Activated B cell treated with CpG ODN at 0.5 μM for 24 hours (primary cell): ENCODE results near the gene SBK2. TPM values are rescaled to one million over a fixed set of nuclear protein-coding genes. Genes with fewer than 3 reads are reported as not detected.

Experiments used
- ATAC-seq: fragments of 200-7000 bp; cut with Tn5 transposase; one replicate; pipeline ENCODE4 v1.10.0; 2021; ENCODE audit warnings: low read depth, mild to moderate bottlenecking, moderate library complexity
- CTCF ChIA-PET: fragments of 350-600 bp; sonication (Branson Sonifier 250); formaldehyde crosslinking; loops from one replicate; lab custom pipeline; 2021; ENCODE audit warnings: antibody characterized with exemption; lab: Charles Lee
- POLR2A ChIA-PET: fragments of 350-600 bp; sonication (Branson Sonifier 250); formaldehyde crosslinking; loops from one replicate; lab custom pipeline; 2021; ENCODE audit warnings: antibody characterized with exemption; lab: Charles Lee
- DNase-seq: peaks from one replicate; pipeline ENCODE4 v3.0.0; 2022
- H3K27ac Mint-ChIP-seq: one replicate; pipeline ENCODE4 v1.8.0; 2020; ENCODE audit warnings: mixed read lengths
- H3K27me3 Mint-ChIP-seq: one replicate; pipeline ENCODE4 v1.8.0; 2021; ENCODE audit warnings: mixed read lengths
- H3K36me3 Mint-ChIP-seq: one replicate; pipeline ENCODE4 v1.8.0; 2021; ENCODE audit warnings: low read depth, mixed read lengths
- H3K4me1 Mint-ChIP-seq: one replicate; pipeline ENCODE4 v1.8.0; 2021; ENCODE audit warnings: mixed read lengths
- H3K4me3 Mint-ChIP-seq: one replicate; pipeline ENCODE4 v1.8.0; 2020; ENCODE audit warnings: mild to moderate bottlenecking, mixed read lengths
- H3K9me3 Mint-ChIP-seq: one replicate; pipeline ENCODE4 v1.8.0; 2020; ENCODE audit warnings: mixed read lengths
- CTCF ChIP-seq: fragments of 200-600 bp; IDR thresholded peaks from one replicate; pipeline ENCODE4 v1.8.0; 2022; ENCODE audit warnings: antibody characterized with exemption, mild to moderate bottlenecking
- intact Hi-C: fragments of 100-400 bp; cut with micrococcal nuclease; formaldehyde crosslinking; loops from one replicate; pipeline ENCODE4 v1.15.1; 2024
- total RNA-seq: library from RNA; stranded (reverse); gene quantifications from 2 replicates; pipeline ENCODE4 v1.2.3, GENCODE V29; 2022

Gene SBK2
- total RNA-seq, 1 donor from 2014 or later = not detected

GRCh38 chr19:55484593-55485438, 52.1 kb downstream of the SBK2 start, which contains the start of gene NAT14:
NAT14 (plus strand) TSS chr19:55485188; CDS start chr19:55485709, 521 bp downstream.
- H3K36me3 Mint-ChIP-seq = peaks cover 9% of the 10 kb centered on the region
- peak within 1 kb of the TSS; percentile 82 for H3K4me3 Mint-ChIP-seq
- H3K9me3 Mint-ChIP-seq = no peaks in the 10 kb centered on the region
- ChIA-PET POLR2A (interaction anchor here (0.5 to 4.1 kb wide), 8 partner anchors 8 to 231 kb away, joined by 3 to 42 read pairs (median 3); partner anchors contain the start of genes ISOC2, UBE2S, ZNF628 and ZNF784), CTCF (interaction anchor here (0.8 to 4.3 kb wide), 2 partner anchors 19 to 343 kb away, joined by 3 to 20 read pairs; no protein-coding TSS in a partner anchor)
- peaks cover 16% of the 10 kb centered on the region for H3K4me1 Mint-ChIP-seq
- intact Hi-C loops = loop anchor here (1.0 to 2.0 kb wide), 2 partner anchors 9 to 18 kb away; partner anchors contain the start of gene ZNF628
- H3K27ac Mint-ChIP-seq = peak within 1 kb of the TSS; percentile 75
- H3K27me3 Mint-ChIP-seq = no peaks in the 10 kb centered on the region
- DNase-seq (peak; percentile 77), ATAC-seq (peak; percentile 70)
- TF ChIP-seq CTCF = no peak

- ATAC-seq (no peak), DNase-seq (no peak)
- ChIA-PET CTCF (interaction anchor here (0.8 to 4.3 kb wide), 2 partner anchors 20 to 342 kb away, joined by 3 to 20 read pairs; no protein-coding TSS in a partner anchor), POLR2A (interaction anchor here (0.9 to 4.1 kb wide), 5 partner anchors 7 to 230 kb away, joined by 3 to 42 read pairs (median 3); partner anchors contain the start of genes ISOC2, ZNF628 and ZNF865)
- intact Hi-C loops = loop anchor here (2.0 kb wide), 1 partner anchor 19 kb away; no protein-coding TSS in a partner anchor
- Mint-ChIP-seq H3K27me3 (no peaks in the 10 kb centered on the region), H3K27ac (no peak overlapping the region), H3K4me1 (peaks cover 21% of the 10 kb centered on the region), H3K4me3 (peak overlapping the region; percentile 82), H3K9me3 (no peaks in the 10 kb centered on the region), H3K36me3 (peaks cover 10% of the 10 kb centered on the region)
- TF ChIP-seq CTCF = no peak
Measured at GRCh38 chr19:55483706-55484592, 53.0 kb downstream of the SBK2 start.

- ChIA-PET POLR2A (interaction anchor here (0.5 to 0.6 kb wide), 2 partner anchors 41 to 141 kb away, joined by 5 to 7 read pairs; partner anchors contain the start of gene ZNF784), CTCF (interaction anchor here (4.3 kb wide), 1 partner anchor 21 kb away, joined by 20 read pairs; no protein-coding TSS in a partner anchor)
Measured at GRCh38 chr19:55482967-55483705, 53.8 kb downstream of the SBK2 start.

More at GRCh38 chr19:55482967-55483705, 53.8 kb downstream of the SBK2 start:
- no peak overlapping the region for H3K27ac Mint-ChIP-seq
- H3K4me3 Mint-ChIP-seq = no peak overlapping the region
- no peak for DNase-seq
- no peak for TF ChIP-seq CTCF
- H3K9me3 Mint-ChIP-seq = no peaks in the 10 kb centered on the region
- H3K27me3 Mint-ChIP-seq = no peaks in the 10 kb centered on the region
- peaks cover 10% of the 10 kb centered on the region for H3K36me3 Mint-ChIP-seq
- ATAC-seq = no peak
- intact Hi-C loops = no loop called here
- H3K4me1 Mint-ChIP-seq = peaks cover 27% of the 10 kb centered on the region
